Activated T-cell treated with anti-CD3 and anti-CD28 coated beads, Interleukin-2, amount 50 U/mL, for 48 hours (primary cell): ENCODE measurements around the gene WRAP73.
"Not testable (repeated sequence)": the region's sequence is repeated elsewhere in the genome, so short reads cannot be mapped to it uniquely, and the experiment has no call there.

Experiments used
- DNase-seq, 2 experiments: peaks; one replicate each; pipeline ENCODE4 v3.0.0-alpha.2; 2020

WRAP73 gene

GRCh38 chr1:3594706-3595377 lies 55.1 kb downstream of the WRAP73 start:
- DNase-seq: no peak

GRCh38 chr1:3593745-3594144 lies 56.2 kb downstream of the WRAP73 start:
- DNase-seq: no peak

DNA sequence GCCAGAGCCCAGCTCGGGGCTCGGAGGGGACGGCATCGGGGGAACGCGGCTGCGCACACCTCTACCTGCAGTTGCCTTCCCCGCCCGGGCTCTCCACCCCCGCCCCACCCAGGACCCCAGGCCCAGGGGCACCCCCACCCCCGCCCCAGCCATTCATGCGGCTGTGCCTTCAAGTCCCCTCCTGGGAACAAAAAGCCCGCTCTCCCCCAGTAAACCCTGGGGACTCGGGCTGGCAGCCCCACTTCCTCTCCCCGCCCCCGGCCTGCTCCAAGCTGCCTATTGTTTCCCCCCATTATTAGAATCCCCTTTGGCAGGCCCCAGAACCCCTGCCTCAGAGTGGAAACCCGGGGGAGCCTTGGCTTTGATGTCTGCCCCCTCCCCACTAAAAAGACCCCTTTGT lies 56.6 kb downstream of the WRAP73 start:
- no peak for DNase-seq

DNA sequence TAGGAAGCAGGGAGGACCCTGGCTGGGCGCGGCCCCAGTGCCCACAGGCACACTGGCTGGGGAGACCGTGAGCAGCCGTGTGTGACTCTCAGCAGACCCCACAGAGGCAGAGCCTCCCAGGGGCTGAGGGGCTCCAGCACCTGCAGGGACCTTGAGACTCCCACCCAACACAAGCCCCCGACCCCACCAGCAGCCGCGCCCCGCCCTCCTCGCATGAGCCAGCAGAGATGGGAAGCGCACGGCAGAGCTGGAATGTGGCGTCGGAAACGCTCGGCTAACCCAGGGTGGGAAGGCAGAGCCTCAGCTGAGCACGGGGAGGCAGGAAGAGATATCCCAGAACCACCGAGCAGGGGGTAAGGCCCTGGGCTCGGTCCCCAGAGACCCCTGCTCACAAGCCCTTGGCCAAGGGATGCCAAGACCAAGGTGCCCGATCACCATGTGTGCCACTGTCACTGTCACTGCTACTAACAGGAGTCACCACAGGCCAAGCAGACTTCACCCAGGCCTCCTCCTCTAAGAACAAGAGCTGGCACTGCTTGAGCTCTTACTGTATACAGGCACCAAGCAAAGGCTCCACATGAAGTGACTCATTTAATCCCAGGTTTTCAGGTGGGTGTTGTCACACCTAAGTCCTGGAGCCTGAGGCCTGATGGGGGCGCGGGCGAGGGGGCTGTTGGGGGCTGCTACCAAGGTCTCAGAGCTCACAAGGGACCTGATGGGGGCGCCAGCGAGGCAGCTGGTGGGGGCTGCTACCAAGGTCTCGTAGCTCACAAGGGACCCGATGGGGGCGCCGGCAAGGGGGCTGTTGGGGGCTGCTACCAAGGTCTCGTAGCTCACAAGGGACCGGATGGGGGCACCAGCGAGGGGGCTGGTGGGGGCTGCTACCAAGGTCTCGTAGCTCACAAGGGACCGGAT lies 58.7 kb downstream of the WRAP73 start:
- no peak for DNase-seq

DNA sequence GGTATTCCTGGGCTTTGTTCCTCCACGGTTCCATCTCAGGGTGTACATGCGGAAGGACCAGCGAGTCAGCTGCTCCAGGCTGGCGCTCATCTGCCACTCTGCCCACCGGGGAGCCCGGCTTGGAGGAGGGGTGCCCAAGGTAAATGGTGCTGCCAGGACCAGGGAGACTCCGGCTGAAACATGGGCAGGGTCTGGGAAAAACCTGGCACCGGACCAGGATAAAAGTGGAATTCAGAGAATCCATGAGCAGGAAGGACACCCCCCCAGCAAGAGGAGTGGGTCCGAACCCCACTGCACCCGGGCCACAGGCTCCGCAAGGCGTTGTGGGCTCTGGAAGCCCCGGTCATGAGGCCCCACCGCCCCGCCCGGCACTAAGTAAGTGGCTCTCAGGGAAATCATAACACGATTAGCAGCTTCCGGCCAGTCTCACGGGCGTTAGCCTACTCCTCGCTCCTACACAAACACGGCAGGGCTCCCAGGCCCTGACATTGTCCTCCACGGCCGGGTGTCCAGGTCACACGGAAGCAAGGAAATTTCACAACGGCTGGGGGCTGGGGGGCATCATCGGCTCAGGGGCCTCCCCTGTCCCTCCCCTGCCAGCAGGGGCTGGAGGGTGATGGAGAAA lies 59.7 kb downstream of the WRAP73 start:
- DNase-seq: no peak

- no peak for DNase-seq
These were observed 61.5 kb downstream of the WRAP73 start for GRCh38 chr1:3588395-3588794.

GRCh38 chr1:3586986-3587759 lies 62.7 kb downstream of the WRAP73 start:
- no peak for DNase-seq

- no peak for DNase-seq
These were observed 63.8 kb downstream of the WRAP73 start for GRCh38 chr1:3585940-3586568.

DNA sequence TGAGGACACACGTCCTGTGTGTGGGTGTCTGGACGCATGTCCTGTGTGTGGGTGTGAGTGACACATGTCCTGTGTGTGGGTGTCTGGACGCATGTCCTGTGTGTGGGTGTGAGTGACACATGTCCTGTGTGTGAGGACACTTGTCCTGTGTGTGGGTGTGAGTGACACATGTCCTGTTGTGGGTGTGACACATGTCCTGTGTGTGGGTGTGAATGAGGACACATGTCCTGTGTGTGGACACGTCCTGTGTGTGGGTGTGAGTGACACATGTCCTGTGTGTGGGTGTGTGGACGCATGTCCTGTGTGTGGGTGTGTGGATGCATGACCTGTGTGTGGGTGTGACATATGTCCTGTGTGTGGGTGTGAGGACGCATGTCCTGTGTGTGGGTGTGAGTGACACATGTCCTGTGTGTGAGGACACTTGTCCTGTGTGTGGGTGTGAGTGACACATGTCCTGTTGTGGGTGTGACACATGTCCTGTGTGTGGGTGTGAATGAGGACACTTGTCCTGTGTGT lies 64.5 kb downstream of the WRAP73 start:
- DNase-seq: peak; percentile 27 to 45

DNA sequence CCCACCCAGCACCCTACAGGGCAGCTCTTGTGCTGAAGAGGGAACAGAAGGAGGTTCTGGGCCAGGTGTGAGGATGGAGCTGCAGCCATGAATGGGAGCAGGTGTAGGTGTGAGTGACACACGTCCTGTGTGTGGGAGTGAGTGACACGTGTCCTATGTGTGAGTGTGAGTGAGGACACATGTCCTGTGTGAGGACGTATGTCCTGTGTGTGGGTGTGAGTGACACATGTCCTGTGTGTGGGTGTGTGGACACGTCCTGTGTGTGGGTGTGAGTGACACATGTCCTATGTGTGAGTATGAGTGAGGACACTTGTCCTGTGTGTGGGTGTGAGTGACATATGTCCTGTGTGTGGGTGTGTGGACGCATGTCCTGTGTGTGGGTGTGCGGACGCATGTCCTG lies 65.0 kb downstream of the WRAP73 start:
- peak; percentile 35 to 47 for DNase-seq

GRCh38 chr1:3583751-3584150 lies 66.2 kb downstream of the WRAP73 start:
- DNase-seq: not testable (repeated sequence)

DNA sequence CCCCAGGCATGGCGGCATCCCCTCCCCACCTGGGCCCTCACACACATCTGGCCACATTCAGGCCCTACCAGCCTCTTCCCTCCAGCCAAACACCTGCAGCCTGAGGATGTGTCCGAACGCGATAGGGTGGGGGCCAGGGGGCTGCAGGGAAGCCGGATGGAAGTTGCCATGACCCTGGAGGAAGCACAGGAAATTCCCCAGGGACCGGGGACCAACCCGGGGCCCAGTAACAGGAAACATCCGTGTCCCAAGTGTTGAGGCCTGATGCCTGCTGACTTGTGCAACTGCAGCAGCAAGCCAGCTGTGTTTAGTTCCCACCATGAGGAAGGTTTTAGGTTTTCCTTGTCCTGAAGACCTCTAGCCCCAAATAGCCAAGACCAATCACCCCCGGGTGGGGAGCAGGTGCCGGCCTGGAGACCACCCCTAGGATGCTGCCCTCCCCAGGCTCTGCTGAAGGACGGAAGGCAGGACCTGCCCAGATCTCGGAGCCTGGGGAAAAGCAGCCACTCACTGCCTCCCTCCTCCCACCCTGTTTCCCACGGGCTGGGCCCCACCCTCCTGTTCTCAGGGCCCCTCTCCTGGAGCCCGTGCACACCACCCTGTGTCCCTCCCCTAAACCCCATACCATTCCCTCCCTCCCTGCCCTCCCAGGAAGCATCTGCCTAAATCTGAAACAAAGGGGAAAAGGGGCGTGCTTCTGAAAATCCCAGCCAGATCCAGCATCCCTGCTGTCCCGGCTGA lies 68.4 kb downstream of the WRAP73 start:
- DNase-seq: no peak
